Sciatic nerve (tissue), 2 donors: Measurements from ENCODE around the gene ETV7. TPM values are rescaled to one million over a fixed set of nuclear protein-coding genes. Genes with fewer than 3 reads are reported as not detected.
A peak's percentile ranks its signal among the peaks of the same experiment; 100 is the strongest.

Experiments used
- ATAC-seq: fragments of 200-7000 bp; cut with Tn5 transposase; one replicate; pipeline ENCODE4 v1.9.1; 2020; ENCODE audit warnings: mild to moderate bottlenecking, moderate library complexity
- DNase-seq: peaks from one replicate; pipeline ENCODE4 v3.0.0-alpha.2; 2020; ENCODE audit warnings: low spot score
- intact Hi-C: fragments of 100-400 bp; cut with DNase I; formaldehyde crosslinking; loops from one replicate; pipeline ENCODE4 v1.14.2; 2022
- total RNA-seq: library from RNA; stranded (reverse); fragmentation: NEBNext Ultra II Directional; extraction: Animal tissue kit (Norgen Biotek cat#: 25700); gene quantifications from one replicate; pipeline ENCODE4 v1.2.1, GENCODE V29; 2021
- donor health status: DM: no; HTN: no; CAD: no.
- donor health status: DM: no; HTN: no; CAD: no.

The ETV7 gene
- total RNA-seq, 1 donor from 2014 or later: 6.7 TPM

GRCh38 chr6:36386495-36387439 is 702 bp downstream of the ETV7 start:
- DNase-seq (peak; percentile 68), ATAC-seq (peak; percentile 68)
- intact Hi-C loops: no loop called here

DNA sequence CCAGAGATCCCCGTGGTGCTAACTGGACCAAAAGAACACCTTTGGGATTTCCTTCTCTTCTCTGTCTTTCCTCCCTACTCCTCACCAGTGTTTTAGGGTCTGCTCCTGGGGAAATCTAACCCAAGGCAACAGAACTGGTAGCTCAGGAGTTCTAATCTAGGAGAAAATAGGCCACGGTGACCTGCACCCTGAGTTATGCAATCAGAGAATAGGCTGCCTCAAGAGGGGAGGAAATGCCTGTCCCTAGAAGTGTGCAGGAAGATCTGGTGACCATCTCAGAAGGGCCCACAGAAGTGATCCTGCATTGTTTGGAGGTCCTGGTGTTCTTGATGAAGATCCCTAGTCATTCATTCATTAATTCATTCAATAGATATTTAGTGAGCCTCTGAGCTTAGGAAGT is 3.4 kb downstream of the ETV7 start:
- intact Hi-C loops: no loop called here
- ATAC-seq (no peak), DNase-seq (peak; percentile 19)

DNA sequence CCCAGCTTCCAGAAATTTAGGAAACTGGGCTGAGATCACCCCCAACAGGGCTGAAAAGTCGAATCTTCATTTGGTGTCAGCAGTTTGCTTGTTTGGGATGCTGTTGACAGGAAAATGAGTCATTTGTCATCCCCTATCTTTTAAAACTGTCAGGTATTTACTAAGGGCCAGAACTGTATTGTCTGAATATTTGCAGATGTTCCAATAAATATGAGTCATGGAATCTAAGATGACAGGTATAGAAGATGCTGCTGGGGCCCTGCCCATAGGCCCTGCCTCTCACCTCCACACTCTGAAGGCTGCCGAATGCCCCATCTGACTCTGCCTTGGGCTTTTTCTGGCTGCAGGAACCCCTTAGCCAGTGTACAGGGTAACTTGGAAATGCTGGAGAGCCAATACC is 3.9 kb downstream of the ETV7 start:
- DNase-seq (peak; percentile 48), ATAC-seq (no peak)
- intact Hi-C loops: no loop called here

DNA sequence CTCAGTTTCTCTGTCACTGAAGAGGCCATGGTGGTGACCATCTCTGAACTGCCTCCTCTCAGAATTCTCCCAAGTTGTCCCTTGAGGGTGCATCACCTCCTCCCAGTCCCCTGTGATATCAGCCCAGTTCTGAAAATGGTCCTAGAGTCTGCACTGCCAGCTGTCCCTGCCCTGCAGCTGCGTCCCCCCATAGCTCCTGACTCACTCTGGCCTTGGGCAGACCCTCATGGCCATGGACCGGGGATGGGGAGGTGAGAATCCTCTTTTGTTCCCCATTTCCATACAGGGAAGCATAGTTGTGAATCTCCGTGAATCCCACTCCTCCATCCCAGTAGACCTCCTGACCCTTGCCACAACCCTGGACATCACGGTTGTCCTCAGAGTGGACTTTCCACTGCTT is 4.5 kb downstream of the ETV7 start:
- ATAC-seq: no peak
- intact Hi-C loops: no loop called here
- peak; percentile 10 for DNase-seq

DNA sequence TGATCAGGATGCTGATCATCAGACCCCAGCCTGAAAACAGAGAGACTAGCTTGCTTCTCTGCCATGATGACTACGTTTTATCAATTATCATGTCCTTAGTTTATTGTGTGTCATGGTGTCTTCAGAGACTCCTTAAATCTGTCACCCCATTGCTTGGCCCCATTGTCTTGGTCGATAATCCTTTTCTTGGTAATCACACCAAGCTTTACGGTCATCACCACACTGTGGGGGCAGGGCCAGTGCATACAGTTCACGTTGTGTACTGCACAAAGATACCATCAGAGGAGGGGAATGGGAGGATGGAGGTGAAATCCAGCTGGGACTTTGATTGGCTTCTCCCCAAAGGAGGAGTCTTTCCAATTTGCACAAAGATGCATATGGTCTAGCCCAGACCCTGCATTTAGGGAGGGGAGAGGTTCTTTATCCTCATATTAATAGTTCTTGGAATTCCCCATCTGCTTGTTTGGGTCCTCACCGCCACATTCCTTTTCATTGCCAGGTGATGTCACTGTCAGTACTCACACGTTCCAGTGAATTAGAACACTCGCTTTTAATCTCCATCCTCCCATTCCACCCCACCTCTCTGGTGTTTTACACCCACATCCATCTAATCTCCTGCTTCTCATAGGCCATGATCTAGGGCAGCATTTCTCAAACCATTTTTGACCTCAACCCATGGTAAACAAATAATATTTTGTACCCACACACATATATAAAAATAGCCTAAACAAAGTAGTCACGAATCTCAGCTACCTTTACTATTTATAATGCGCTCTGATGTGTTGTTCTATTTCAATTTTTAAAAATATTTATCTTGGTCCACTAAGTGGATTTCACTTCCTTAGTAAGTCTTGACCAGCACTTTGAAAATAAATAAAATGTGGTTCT is 5.7 kb downstream of the ETV7 start:
- DNase-seq (no peak), ATAC-seq (no peak)
- intact Hi-C loops: no loop called here

DNA sequence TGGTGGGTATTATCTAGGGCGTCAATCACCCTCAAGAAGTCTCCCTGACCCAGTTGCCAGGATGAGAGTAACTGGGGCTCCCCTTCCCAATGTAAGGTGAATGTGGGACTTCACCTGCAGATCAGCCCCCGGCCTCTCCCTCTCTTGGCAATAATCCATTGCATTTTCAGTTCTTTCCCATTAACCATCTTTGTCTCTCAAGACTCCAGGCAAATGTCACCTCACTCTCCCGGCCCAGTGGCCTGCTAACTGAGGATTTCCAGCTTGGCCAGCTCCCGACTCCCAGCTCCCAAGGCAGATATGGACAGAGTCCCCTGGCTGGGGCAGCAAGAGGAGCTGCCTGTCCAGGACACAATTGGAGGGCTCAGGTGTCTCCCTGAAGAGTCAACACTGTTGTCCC is 7.3 kb downstream of the ETV7 start:
- ATAC-seq (no peak), DNase-seq (no peak)
- intact Hi-C loops: no loop called here

DNA sequence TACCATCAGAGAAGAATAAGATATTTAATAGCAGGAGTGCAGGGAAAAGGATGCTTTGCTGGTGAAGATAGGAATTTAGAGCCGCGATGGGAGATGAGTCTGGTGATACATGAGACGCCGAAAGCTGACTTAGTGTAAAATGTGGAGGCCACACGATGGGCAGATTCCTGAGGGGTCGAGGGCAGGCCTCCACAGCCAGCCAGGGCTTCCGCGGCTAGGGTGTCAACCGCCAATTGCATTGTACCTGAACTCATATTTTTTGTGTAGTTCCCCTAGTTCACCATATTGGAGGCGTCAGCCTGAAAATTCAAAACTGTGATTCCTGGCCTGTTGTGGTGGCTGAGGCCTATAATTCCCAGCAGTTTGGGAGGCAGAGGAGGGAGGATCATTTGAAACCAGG is 8.5 kb downstream of the ETV7 start:
- ATAC-seq: no peak
- DNase-seq: no peak

DNA sequence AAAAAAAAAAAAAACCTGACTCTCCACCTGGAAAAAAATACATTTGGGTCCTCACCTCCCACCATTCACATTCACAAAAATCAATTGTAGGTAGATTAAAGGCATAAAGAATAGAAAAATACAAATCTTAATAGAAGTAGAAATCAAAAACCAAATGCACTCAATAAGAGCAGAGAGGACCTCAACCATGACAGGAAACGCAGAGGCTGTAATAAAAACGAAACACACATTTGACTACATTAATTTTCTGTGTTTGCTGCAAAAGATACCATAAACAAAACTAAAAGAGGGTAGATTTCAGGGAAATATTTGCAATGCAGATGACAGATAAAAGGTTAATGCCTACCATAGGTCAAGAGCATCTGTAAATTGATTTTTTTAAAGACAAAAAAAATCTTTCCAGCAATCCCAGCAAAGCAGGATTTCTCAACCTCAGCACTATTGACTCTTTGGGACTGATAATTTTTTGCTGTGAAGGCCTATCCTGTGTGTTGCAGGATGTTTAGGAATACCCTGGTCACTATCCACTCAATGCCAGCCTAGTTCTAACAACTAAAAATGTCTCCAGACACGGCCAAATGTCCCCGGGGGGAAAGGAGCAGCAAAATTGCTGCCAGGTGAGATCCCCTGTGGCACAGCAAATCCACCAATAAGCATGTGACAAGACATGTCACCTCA is 9.1 kb downstream of the ETV7 start:
- intact Hi-C loops: no loop called here
- peak; percentile 13 for DNase-seq

More for the DNA sequence above, 8.5 kb downstream of the ETV7 start:
- intact Hi-C loops: no loop called here

GRCh38 chr6:36377594-36377993 is 9.9 kb downstream of the ETV7 start:
- intact Hi-C loops: no loop called here
- ATAC-seq: no peak
- DNase-seq: no peak

More for the DNA sequence above, 9.1 kb downstream of the ETV7 start:
- no peak for ATAC-seq

DNA sequence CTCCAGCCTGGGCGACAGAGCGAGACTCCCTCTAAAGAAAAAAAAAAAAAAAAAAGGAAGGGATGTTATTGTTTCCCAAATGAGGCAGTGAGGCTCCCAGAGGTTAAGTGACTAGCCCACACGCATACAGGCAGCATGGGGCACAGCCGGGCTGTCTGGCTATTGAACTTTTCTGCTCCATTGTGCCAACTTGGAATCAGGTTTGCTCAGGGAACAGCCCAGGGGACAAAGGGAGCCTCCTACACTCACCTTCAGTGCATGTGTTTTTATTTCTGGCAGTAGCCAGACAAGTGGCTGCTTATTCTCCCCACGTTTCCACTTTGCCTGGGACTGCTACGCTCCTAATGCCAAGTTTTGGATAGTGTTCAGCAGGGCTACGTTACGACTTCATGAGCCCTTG is 10.7 kb downstream of the ETV7 start:
- ATAC-seq (no peak), DNase-seq (no peak)
- intact Hi-C loops: no loop called here

DNA sequence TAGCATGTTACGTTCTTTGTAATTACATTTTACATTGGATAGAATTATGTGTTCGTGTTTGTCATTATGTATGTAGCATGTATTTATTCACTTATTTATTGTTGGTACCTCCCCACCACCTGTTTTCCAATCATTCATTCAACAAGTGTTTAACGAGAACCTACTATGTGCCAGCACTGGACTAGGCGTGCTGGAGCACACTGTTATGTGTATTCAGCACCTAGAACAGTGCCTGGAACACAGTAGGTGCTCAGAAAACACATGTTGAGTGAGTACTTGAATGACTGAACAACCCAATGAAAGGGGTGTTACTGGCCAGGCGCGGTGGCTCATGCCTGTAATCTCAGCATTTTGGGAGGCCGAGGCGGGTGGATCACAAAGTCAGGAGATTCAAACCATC is 11.3 kb downstream of the ETV7 start:
- no peak for DNase-seq
- intact Hi-C loops: no loop called here
- ATAC-seq: no peak

DNA sequence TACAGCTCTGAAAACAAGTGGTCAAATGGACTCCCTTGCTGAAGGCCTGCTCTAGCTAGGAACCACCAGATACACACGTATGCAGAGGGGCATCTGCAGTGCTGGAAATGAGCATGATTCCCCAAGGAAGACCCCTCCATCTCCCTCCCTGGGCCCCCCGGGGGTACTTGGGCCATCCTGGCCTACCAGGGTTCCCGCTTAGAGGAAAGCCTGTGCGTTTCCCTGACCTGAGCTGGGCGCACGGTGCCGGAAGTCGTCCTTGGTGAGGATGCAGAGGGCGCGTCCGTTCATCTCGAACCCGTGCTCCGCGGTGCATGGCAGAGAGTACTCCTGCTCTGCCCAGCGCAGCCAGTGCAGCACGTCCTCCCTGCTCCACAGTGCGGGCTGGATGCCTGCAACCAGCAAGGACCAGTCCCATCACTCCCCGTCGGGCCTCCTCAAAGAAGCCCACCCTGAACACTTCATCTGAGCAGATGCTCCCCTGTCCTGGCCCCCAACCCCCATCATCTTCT is 11.8 kb downstream of the ETV7 start:
- intact Hi-C loops: no loop called here
- ATAC-seq (no peak), DNase-seq (no peak)

- peak; percentile 80 for ATAC-seq
- intact Hi-C loops: no loop called here
- no peak for DNase-seq
Measured at GRCh38 chr6:36374972-36375371, 12.5 kb downstream of the ETV7 start.

- no peak for DNase-seq
- no peak for ATAC-seq
- intact Hi-C loops: no loop called here
Measured at GRCh38 chr6:36374194-36374593, 13.3 kb downstream of the ETV7 start.

DNA sequence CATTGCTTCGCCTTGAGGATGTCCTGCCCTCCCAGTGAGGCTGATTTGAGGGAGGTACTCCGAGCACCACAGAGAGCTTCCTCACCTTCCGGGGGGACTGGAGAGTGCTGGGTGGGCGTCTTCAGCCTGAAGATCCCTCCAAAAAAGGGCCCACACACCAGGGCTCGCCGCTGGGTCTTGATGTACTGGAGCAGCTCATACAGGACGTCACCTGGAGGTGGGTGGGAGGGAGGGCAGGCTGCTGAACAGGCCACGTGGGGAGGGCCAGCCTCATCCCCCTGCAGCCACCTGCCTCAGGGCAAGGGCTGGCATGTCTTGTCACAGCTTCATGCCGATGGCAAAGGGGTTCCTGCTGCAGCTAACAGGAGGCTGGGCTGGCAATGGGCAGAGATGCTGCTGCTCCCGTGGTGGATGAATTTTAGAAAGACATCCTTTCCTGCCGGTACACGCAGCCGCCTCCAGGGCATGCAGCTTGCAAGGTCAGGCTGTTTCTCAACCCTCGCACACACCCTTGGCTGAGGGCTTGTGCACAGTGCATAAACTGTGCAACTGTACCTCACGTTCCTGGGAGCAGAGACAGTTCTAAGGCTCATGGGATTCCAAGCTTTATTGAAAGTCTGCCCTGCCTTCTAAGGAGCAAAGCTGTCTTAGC is 14.0 kb downstream of the ETV7 start:
- intact Hi-C loops: no loop called here
- ATAC-seq (peak; percentile 76), DNase-seq (no peak)

DNA sequence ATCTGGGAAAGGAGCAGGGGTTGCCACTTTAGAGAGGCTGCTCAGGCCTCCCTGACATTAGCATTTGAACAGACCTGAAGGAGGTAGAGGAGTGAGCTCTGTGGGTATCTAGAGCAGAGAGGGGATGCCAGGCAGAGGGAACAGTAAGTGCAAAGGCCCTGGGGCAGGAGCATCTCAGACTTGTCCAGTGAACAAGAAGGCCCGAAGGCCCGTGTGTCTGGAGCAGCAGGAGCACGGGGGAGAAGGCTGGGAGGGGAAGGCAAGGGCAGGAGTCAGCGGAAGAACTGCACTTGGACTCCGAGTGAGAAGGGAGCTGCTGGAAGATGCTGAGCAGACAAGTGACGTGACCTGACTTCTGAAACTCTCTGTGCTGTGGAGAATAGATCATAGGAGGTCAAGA is 15.4 kb downstream of the ETV7 start:
- ATAC-seq: no peak
- intact Hi-C loops: no loop called here

GRCh38 chr6:36371211-36371610 is 16.3 kb downstream of the ETV7 start:
- intact Hi-C loops: no loop called here
- no peak for DNase-seq
- ATAC-seq: no peak

More for the DNA sequence above, 15.4 kb downstream of the ETV7 start:
- no peak for DNase-seq

GRCh38 chr6:36370638-36371037 is 16.8 kb downstream of the ETV7 start:
- intact Hi-C loops: no loop called here
- ATAC-seq (no peak), DNase-seq (no peak)
